K562 (cell line): ENCODE measurements around the gene RBSN. TPM values are rescaled to one million over a fixed set of nuclear protein-coding genes. Genes with fewer than 3 reads are reported as not detected.

ENCODE experiments used
- AFF4 ChIP-seq: sonication (generic); formaldehyde crosslinking; IDR thresholded peaks from 2 replicates; pipeline ENCODE4 v1.8.0; 2023; ENCODE audit warnings: mild to moderate bottlenecking, missing genetic modification reagents
- ATF2 ChIP-seq: sonication (generic); formaldehyde crosslinking; IDR thresholded peaks from 2 replicates; pipeline ENCODE4 v1.8.1; 2022; ENCODE audit warnings: missing genetic modification reagents
- ELK1 ChIP-seq: sonication (generic); formaldehyde crosslinking; IDR thresholded peaks from 2 replicates; pipeline ENCODE4 v1.8.1; 2022; ENCODE audit warnings: missing genetic modification reagents
- REST ChIP-seq, 2 experiments: fragments of 450-650 bp; formaldehyde crosslinking in 1 of 2; IDR thresholded peaks; 2 replicates each; pipeline versions ENCODE4 v1.4.0 to v1.6.1; 2014 to 2020; ENCODE audit warnings: mild to moderate bottlenecking in 2 of 2, borderline replicate concordance in 1 of 2, low read depth in 1 of 2
- TRIM24 ChIP-seq, 2 experiments: fragments of 450-650 bp; IDR thresholded peaks; 2 replicates each; pipeline ENCODE4 v1.6.1; 2016
- UBTF ChIP-seq, 2 experiments: IDR thresholded peaks; 2 replicates each; pipeline ENCODE4 v1.6.1; 2012; ENCODE audit warnings: improper control_type of control experiment in 2 of 2, low read depth in 2 of 2, low read length in 2 of 2, borderline replicate concordance in 1 of 2
- polyA plus RNA-seq, 8 experiments: library from polyadenylated mRNA; depleted of rRNA in 4 of 8; stranded (reverse) in 5 of 8; unstranded in 3 of 8; fragments of >200 nt; fragmentation: Nextera tagmentation in 2 of 8; fragmentation: Illumina TruSeq in 1 of 8; extraction: Ambion mirVana in 2 of 8; extraction: Trizol in 1 of 8; gene quantifications; 2 replicates each; pipeline versions ENCODE4 v1.2.1 to v1.2.3, GENCODE V29; 2011 to 2014; ENCODE audit warnings: inconsistent platforms in 1 of 8, missing spikeins in 1 of 8
- total RNA-seq, 7 experiments: library from RNA; depleted of rRNA in 6 of 7; stranded (reverse); fragments of >200 nt in 6 of 7; fragmentation: Illumina TruSeq in 2 of 7; extraction: Trizol in 2 of 7; gene quantifications; 2 replicates each; pipeline versions ENCODE4 v1.2.1 to v1.2.3, GENCODE V29; 2011 to 2021; ENCODE audit warnings: low replicate concordance in 1 of 7

The RBSN gene
- total and polyA plus RNA-seq, 9 of the 15 experiments (the other 6 are each of a cell fraction or from before 2014, with no cell fraction given): 2.9 to 19.6 (median 15.0) TPM

GRCh38 chr3:15064835-15065549 lies 34.0 kb downstream of the RBSN start, which contains the start of gene MRPS25 (continued):
- peak in 1 of 2 experiments; percentile 45; a peak in 1 of 4 replicates for TF ChIP-seq UBTF (IDR thresholded peaks at IDR 0.05; ENCODE audit: borderline replicate concordance in 1 of 2, low read depth in 2 of 2, low read length in 2 of 2)
- no peak for TF ChIP-seq ATF2 (CRISPR knock-in tag)
- peak; percentile 75 for TF ChIP-seq AFF4 (CRISPR knock-in tag)
- no peak for TF ChIP-seq ELK1 (CRISPR knock-in tag)
- no peak for TF ChIP-seq TRIM24 (IDR thresholded peaks at IDR 0.05)
- TF ChIP-seq REST (IDR thresholded peaks at IDR 0.05; ENCODE audit: borderline replicate concordance): peak; percentile 97
- peak; percentile 81 for TF ChIP-seq REST (CRISPR knock-in tag; IDR thresholded peaks at IDR 0.05; ENCODE audit: low read depth)
